Parathyroid adenoma (tissue), 2 donors: Measurements from ENCODE around the gene TEX26.

Experiments used
- H2AFZ ChIP-seq: fragments of 300-600 bp; sonication (generic); one replicate; pipeline ENCODE4 v1.7.0; 2017; ENCODE audit warnings: antibody characterized with exemption, mild to moderate bottlenecking
- H3K27ac ChIP-seq: fragments of 300-600 bp; sonication (generic); one replicate; pipeline ENCODE4 v1.7.0; 2017
- H3K27me3 ChIP-seq: fragments of 300-600 bp; sonication (generic); one replicate; pipeline ENCODE4 v1.7.0; 2017; ENCODE audit warnings: low read length; ENCODE audit not compliant: control insufficient read depth, insufficient read depth
- H3K36me3 ChIP-seq: fragments of 300-600 bp; sonication (generic); one replicate; pipeline ENCODE4 v1.7.0; 2017; ENCODE audit warnings: low read length; ENCODE audit not compliant: control insufficient read depth, insufficient read depth
- H3K4me1 ChIP-seq: fragments of 300-600 bp; sonication (generic); one replicate; pipeline ENCODE4 v1.7.0; 2017; ENCODE audit warnings: control low read depth
- H3K4me2 ChIP-seq: fragments of 300-600 bp; sonication (generic); one replicate; pipeline ENCODE4 v1.7.0; 2017; ENCODE audit warnings: low read length
- H3K4me3 ChIP-seq: fragments of 300-600 bp; sonication (generic); one replicate; pipeline ENCODE4 v1.7.0; 2017; ENCODE audit warnings: low read depth, low read length
- H3K79me2 ChIP-seq: fragments of 300-600 bp; sonication (generic); one replicate; pipeline ENCODE4 v1.7.0; 2017; ENCODE audit warnings: control low read depth
- H3K9ac ChIP-seq: fragments of 300-600 bp; sonication (generic); one replicate; pipeline ENCODE4 v1.7.0; 2017; ENCODE audit warnings: mild to moderate bottlenecking
- H3K9me3 ChIP-seq: fragments of 300-600 bp; sonication (generic); one replicate; pipeline ENCODE4 v1.7.0; 2017; ENCODE audit warnings: low read length; ENCODE audit not compliant: control insufficient read depth
- CTCF ChIP-seq: fragments of 300-600 bp; sonication (generic); IDR thresholded peaks from one replicate; pipeline ENCODE4 v1.7.0; 2017; ENCODE audit warnings: antibody characterized with exemption, mild to moderate bottlenecking
- donor health status: primary hyperparathyroidism.

The TEX26 gene

GRCh38 chr13:31010296-31010695 is 77.8 kb downstream of the TEX26 start:
- no peaks in the 10 kb centered on the region for H3K4me1 ChIP-seq
- no peak overlapping the region for H3K4me2 ChIP-seq
- H3K4me3 ChIP-seq, result no peak overlapping the region
- H3K36me3 ChIP-seq, result no peaks in the 10 kb centered on the region
- no peaks in the 10 kb centered on the region for H3K9me3 ChIP-seq
- H3K79me2 ChIP-seq, result no peaks in the 10 kb centered on the region
- H3K27me3 ChIP-seq, result no peaks in the 10 kb centered on the region
- no peak overlapping the region for H3K27ac ChIP-seq
- H3K9ac ChIP-seq, result no peak overlapping the region
- no peak overlapping the region for H2AFZ ChIP-seq
- no peak for TF ChIP-seq CTCF

DNA sequence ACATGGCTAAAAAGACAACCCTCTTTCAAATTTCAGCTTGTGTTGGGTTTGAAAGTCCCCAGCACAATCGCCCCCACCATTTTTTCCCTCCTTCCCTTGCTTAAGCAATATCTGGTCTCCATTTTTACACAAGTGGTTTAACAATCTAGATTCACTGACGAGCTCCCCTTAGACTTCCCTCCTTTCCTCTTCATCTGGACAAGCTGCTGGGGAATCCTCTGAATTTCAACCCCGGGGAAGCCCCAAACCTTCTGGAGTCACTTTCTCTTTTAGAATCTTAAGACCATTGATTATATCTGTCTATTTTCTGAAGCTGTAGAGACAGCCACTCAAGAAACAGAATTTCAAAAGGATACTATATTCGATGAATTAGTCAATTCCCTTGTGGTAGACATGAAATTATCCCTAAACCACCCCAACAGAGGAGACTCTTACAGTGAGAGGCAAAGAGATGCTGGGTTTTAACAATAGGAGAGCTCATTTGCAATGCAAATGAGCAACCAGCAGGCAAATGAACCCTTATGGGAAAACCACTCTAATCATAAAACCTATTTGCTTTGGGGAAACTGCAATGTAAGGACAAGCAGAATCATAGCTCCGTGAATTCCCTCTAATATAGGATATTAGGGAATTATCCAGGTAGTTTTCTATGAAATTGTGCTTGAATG is 78.9 kb downstream of the TEX26 start:
- H3K27ac ChIP-seq, result no peak overlapping the region
- no peaks in the 10 kb centered on the region for H3K27me3 ChIP-seq
- no peak for TF ChIP-seq CTCF
- no peaks in the 10 kb centered on the region for H3K4me1 ChIP-seq
- no peak overlapping the region for H3K9ac ChIP-seq
- no peaks in the 10 kb centered on the region for H3K9me3 ChIP-seq
- H2AFZ ChIP-seq, result no peak overlapping the region
- H3K4me3 ChIP-seq, result no peak overlapping the region
- no peak overlapping the region for H3K4me2 ChIP-seq
- no peaks in the 10 kb centered on the region for H3K79me2 ChIP-seq
- H3K36me3 ChIP-seq, result no peaks in the 10 kb centered on the region

GRCh38 chr13:31011901-31012654 is 79.6 kb downstream of the TEX26 start:
- no peaks in the 10 kb centered on the region for H3K27me3 ChIP-seq
- H2AFZ ChIP-seq, result no peak overlapping the region
- H3K9me3 ChIP-seq, result no peaks in the 10 kb centered on the region
- TF ChIP-seq CTCF, result no peak
- no peaks in the 10 kb centered on the region for H3K36me3 ChIP-seq
- H3K4me2 ChIP-seq, result no peak overlapping the region
- H3K4me3 ChIP-seq, result no peak overlapping the region
- no peaks in the 10 kb centered on the region for H3K79me2 ChIP-seq
- H3K4me1 ChIP-seq, result no peaks in the 10 kb centered on the region
- no peak overlapping the region for H3K27ac ChIP-seq
- no peak overlapping the region for H3K9ac ChIP-seq

GRCh38 chr13:31012655-31013024 is 80.2 kb downstream of the TEX26 start:
- no peaks in the 10 kb centered on the region for H3K9me3 ChIP-seq
- H3K36me3 ChIP-seq, result no peaks in the 10 kb centered on the region
- no peak overlapping the region for H2AFZ ChIP-seq
- H3K4me3 ChIP-seq, result no peak overlapping the region
- H3K27ac ChIP-seq, result no peak overlapping the region
- H3K27me3 ChIP-seq, result no peaks in the 10 kb centered on the region
- H3K9ac ChIP-seq, result no peak overlapping the region
- peak; percentile 27 for TF ChIP-seq CTCF
- H3K4me2 ChIP-seq, result no peak overlapping the region
- H3K79me2 ChIP-seq, result no peaks in the 10 kb centered on the region
- no peaks in the 10 kb centered on the region for H3K4me1 ChIP-seq
